ENCODE results near the gene SLC7A10. TPM values are rescaled to one million over a fixed set of nuclear protein-coding genes. Genes with fewer than 3 reads are reported as not detected.

SLC7A10 gene
- total and polyA plus RNA-seq, 12 donors, result 0.31 to 0.70 (median 0.64) TPM; not detected in 7

GRCh38 chr19:33236696-33237390 is 11.2 kb upstream of the SLC7A10 start:
- peaks cover 4 to 42% (median 25%) of the 10 kb centered on the region in 7 donors for H3K27me3 ChIP-seq
- DNase-seq, result no peak
- no peaks in the 10 kb centered on the region for H3K9me3 ChIP-seq
- WGBS, 2 donors, result 79 to 81% methylated on average over 16 of the region's 16 CpGs
- no peak overlapping the region for H3K27ac ChIP-seq
- intact Hi-C loops (cut with DNase I), result loop anchor here in 6 of 10 donors (2.0 to 10.0 kb wide), 4 partner anchors 170 to 538 kb away; no protein-coding TSS in a partner anchor
- no peak overlapping the region for H3K4me3 ChIP-seq
- no peak for TF ChIP-seq CTCF (IDR thresholded peaks at IDR 0.05)
- peaks cover 0 to 9% (median 5%) of the 10 kb centered on the region in 9 donors for H3K4me1 ChIP-seq
- no peak for ATAC-seq
- no peaks in the 10 kb centered on the region for H3K36me3 ChIP-seq

GRCh38 chr19:33235996-33236350 is 10.3 kb upstream of the SLC7A10 start:
- TF ChIP-seq CTCF (IDR thresholded peaks at IDR 0.05), result no peak

GRCh38 chr19:33235269-33235995 is 9.8 kb upstream of the SLC7A10 start:
- 53 to 54% methylated on average over 29 to 30 of the region's 30 CpGs for WGBS, 2 donors
- peak; percentile 74 to 95 (median 91) for TF ChIP-seq CTCF (IDR thresholded peaks at IDR 0.05)
- Histone ChIP-seq H3K4me1 (peaks cover 0 to 13% (median 0%) of the 10 kb centered on the region in 9 donors), H3K27me3 (peaks cover 4 to 48% (median 24%) of the 10 kb centered on the region in 7 donors), H3K9me3 (no peaks in the 10 kb centered on the region), H3K4me3 (no peak overlapping the region), H3K36me3 (no peaks in the 10 kb centered on the region), H3K27ac (no peak overlapping the region)
- intact Hi-C loops (cut with DNase I), result loop anchor here in 9 of 10 donors (1.0 to 10.0 kb wide), 6 partner anchors 171 to 539 kb away; no protein-coding TSS in a partner anchor
- DNase-seq (peak; percentile 71 to 82), ATAC-seq (peak; percentile 56 to 79 (median 71))

More at GRCh38 chr19:33235996-33236350, 10.3 kb upstream of the SLC7A10 start:
- DNase-seq (no peak), ATAC-seq (no peak)
- no peak overlapping the region for H3K27ac ChIP-seq
- H3K36me3 ChIP-seq, result no peaks in the 10 kb centered on the region
- WGBS, 2 donors, result 91 to 95% methylated on average over 20 of the region's 20 CpGs
- H3K4me1 ChIP-seq, result peaks cover 0 to 13% (median 0%) of the 10 kb centered on the region in 9 donors
- peaks cover 4 to 46% (median 22%) of the 10 kb centered on the region in 7 donors for H3K27me3 ChIP-seq
- intact Hi-C loops (cut with DNase I), result loop anchor here in 9 of 10 donors (1.0 to 10.0 kb wide), 6 partner anchors 171 to 539 kb away; no protein-coding TSS in a partner anchor
- H3K9me3 ChIP-seq, result no peaks in the 10 kb centered on the region
- no peak overlapping the region for H3K4me3 ChIP-seq

- no peak for DNase-seq
- TF ChIP-seq CTCF (IDR thresholded peaks at IDR 0.05), result no peak
- no peak for ATAC-seq
- WGBS, 2 donors, result 62 to 64% methylated on average over 9 of the region's 9 CpGs
- H3K4me3 ChIP-seq, result no peak overlapping the region
- no peaks in the 10 kb centered on the region for H3K36me3 ChIP-seq
- H3K9me3 ChIP-seq, result peaks cover 0 to under 1% (median 0%) of the 10 kb centered on the region in 11 donors
- H3K4me1 ChIP-seq, result peaks cover 0 to 13% (median 0%) of the 10 kb centered on the region in 9 donors
- intact Hi-C loops (cut with DNase I), result loop anchor here in 9 of 10 donors (1.0 to 10.0 kb wide), 6 partner anchors 172 to 540 kb away; no protein-coding TSS in a partner anchor
- H3K27ac ChIP-seq, result no peak overlapping the region
- peaks cover 4 to 55% (median 30%) of the 10 kb centered on the region in 7 donors for H3K27me3 ChIP-seq
Observed at GRCh38 chr19:33234736-33235135, 9.1 kb upstream of the SLC7A10 start.

Data from heart right ventricle (tissue), 16 donors.